CD4-positive, CD25-positive, alpha-beta regulatory T cell (primary cell): ENCODE measurements around the gene HECTD1. TPM values are rescaled to one million over a fixed set of nuclear protein-coding genes. Genes with fewer than 3 reads are reported as not detected.
A peak's percentile ranks its signal among the peaks of the same experiment; 100 is the strongest.

Experiments used
- ATAC-seq, 2 donors: fragments of 150-1000 bp; cut with Tn5 transposase; one replicate each; pipeline ENCODE4 v1.10.0; 2021; ENCODE audit warnings: low read depth in 2 of 2, moderate number of reproducible peaks in 2 of 2, moderate library complexity in 1 of 2
- DNase-seq, 3 donors: peaks; one replicate each; pipeline versions ENCODE4 v3.0.0 to v3.0.0-alpha.2; 2012 to 2022; ENCODE audit warnings: mixed read lengths in 1 of 3
- H3K27ac ChIP-seq: one replicate; pipeline ENCODE4 v1.7.0; 2013; ENCODE audit warnings: mild to moderate bottlenecking, low read length; ENCODE audit not compliant: insufficient read depth, poor library complexity, severe bottlenecking
- H3K27me3 ChIP-seq: one replicate; pipeline ENCODE4 v1.7.0; 2013; ENCODE audit warnings: low read length; ENCODE audit not compliant: control insufficient read depth, insufficient read depth
- H3K36me3 ChIP-seq: one replicate; pipeline ENCODE4 v1.7.0; 2013; ENCODE audit warnings: mild to moderate bottlenecking, low read length, moderate library complexity; ENCODE audit not compliant: control insufficient read depth, insufficient read depth
- H3K4me1 ChIP-seq: 2 replicates; pipeline ENCODE4 v1.7.0; 2013; ENCODE audit warnings: mild to moderate bottlenecking, low read length; ENCODE audit not compliant: insufficient read depth, control insufficient read depth, poor library complexity, severe bottlenecking
- H3K4me3 ChIP-seq: one replicate; pipeline ENCODE4 v1.7.0; 2013; ENCODE audit warnings: low read depth, mild to moderate bottlenecking, low read length, moderate library complexity
- H3K9me3 ChIP-seq, 2 experiments: 1 replicate in 1 of 2; 2 replicates in 1 of 2; pipeline ENCODE4 v1.7.0; 2013; ENCODE audit warnings: low read length in 2 of 2, mild to moderate bottlenecking in 1 of 2, moderate library complexity in 1 of 2; ENCODE audit not compliant: control insufficient read depth in 2 of 2
- H3K27ac Mint-ChIP-seq, 3 donors: one replicate each; pipeline ENCODE4 v1.8.0; 2020 to 2022; ENCODE audit warnings: mild to moderate bottlenecking in 3 of 3, mixed read lengths in 3 of 3, moderate library complexity in 2 of 3
- H3K27me3 Mint-ChIP-seq: one replicate; pipeline ENCODE4 v1.8.0; 2022; ENCODE audit warnings: mild to moderate bottlenecking, mixed read lengths
- H3K36me3 Mint-ChIP-seq: one replicate; pipeline ENCODE4 v1.8.0; 2020; ENCODE audit warnings: mixed read lengths
- H3K4me1 Mint-ChIP-seq, 4 donors: one replicate each; pipeline ENCODE4 v1.8.0; 2020 to 2022; ENCODE audit warnings: mixed read lengths in 4 of 4, mild to moderate bottlenecking in 1 of 4
- H3K4me3 Mint-ChIP-seq, 4 donors: one replicate each; pipeline ENCODE4 v1.8.0; 2020 to 2022; ENCODE audit warnings: mild to moderate bottlenecking in 4 of 4, mixed read lengths in 4 of 4, moderate library complexity in 3 of 4
- H3K9me3 Mint-ChIP-seq, 7 donors: one replicate each; pipeline ENCODE4 v1.8.0; 2020 to 2022; ENCODE audit warnings: mixed read lengths in 7 of 7, mild to moderate bottlenecking in 3 of 7, moderate library complexity in 2 of 7
- polyA plus RNA-seq, 4 donors: library from polyadenylated mRNA; unstranded; fragments of 300-500 nt; fragmentation: Illumina TruSeq; gene quantifications; one replicate each; pipeline ENCODE4 v1.2.3, GENCODE V29; 2021
- total RNA-seq: library from RNA; stranded (reverse); gene quantifications from one replicate; pipeline ENCODE4 v1.2.3, GENCODE V29; 2022

Gene HECTD1
- total and polyA plus RNA-seq, 5 donors from 2014 or later, result 25.3 to 172 (median 27.1) TPM

GRCh38 chr14:31222834-31223233 lies 15.2 kb upstream of the HECTD1 start:
- Histone ChIP-seq H3K27me3 (no peaks in the 10 kb centered on the region), H3K36me3 (no peaks in the 10 kb centered on the region), H3K4me1 (no peaks in the 10 kb centered on the region), H3K9me3 (peaks cover 0 to 3% of the 10 kb centered on the region in 2 experiments), H3K27ac (no peak overlapping the region), H3K4me3 (no peak overlapping the region)
- Mint-ChIP-seq H3K4me1 (no peaks in the 10 kb centered on the region), H3K27ac (no peak overlapping the region), H3K36me3 (no peaks in the 10 kb centered on the region), H3K27me3 (peaks cover 22% of the 10 kb centered on the region), H3K4me3 (no peak overlapping the region), H3K9me3 (no peaks in the 10 kb centered on the region)
- no peak for DNase-seq
- ATAC-seq, result no peak

DNA sequence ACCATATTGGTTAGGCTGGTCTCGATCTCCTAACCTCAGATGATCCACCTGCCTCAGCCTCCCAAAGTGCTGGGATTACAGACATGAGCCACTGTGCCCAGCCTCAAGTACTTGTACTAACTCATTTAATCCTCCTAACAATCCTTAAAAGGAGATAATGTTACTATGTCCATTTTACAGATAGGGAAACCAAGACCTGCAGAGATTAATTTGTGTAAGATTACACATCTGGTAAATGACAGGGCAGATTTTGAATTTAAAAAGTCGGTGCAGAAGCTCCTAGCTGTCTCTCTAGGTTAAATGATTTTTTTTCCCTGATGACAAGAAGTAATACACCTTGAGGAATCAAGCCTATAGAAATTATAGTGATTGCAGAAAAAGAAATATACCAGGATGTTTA lies 13.7 kb upstream of the HECTD1 start:
- Histone ChIP-seq H3K27me3 (no peaks in the 10 kb centered on the region), H3K4me1 (no peaks in the 10 kb centered on the region), H3K27ac (no peak overlapping the region), H3K36me3 (no peaks in the 10 kb centered on the region), H3K9me3 (peaks cover 0 to 3% of the 10 kb centered on the region in 2 experiments), H3K4me3 (no peak overlapping the region)
- ATAC-seq, result no peak
- Mint-ChIP-seq H3K36me3 (no peaks in the 10 kb centered on the region), H3K4me3 (no peak overlapping the region), H3K4me1 (no peaks in the 10 kb centered on the region), H3K27ac (no peak overlapping the region), H3K27me3 (peaks cover 22% of the 10 kb centered on the region), H3K9me3 (no peaks in the 10 kb centered on the region)
- DNase-seq, result no peak

DNA sequence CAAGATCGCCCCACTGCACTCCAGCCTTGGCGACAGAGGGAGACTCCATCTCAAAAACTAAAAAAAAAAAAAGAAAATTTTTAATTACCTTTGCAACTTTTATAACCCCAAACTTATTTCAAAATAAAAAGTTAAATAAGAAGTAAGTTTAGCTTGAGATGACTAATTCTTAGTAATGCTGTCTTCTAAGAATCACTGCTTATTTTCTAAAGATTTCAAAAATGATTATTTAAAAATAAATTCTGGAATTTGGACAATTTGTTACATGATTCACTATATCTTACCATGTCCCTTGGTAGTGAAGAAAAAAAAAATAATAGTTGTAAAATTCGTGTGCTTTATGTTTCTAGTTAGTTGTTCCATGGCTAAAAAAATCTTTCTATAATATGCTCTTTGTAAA lies 11.6 kb upstream of the HECTD1 start:
- Mint-ChIP-seq H3K4me1 (no peaks in the 10 kb centered on the region), H3K27me3 (peaks cover 19% of the 10 kb centered on the region), H3K9me3 (no peaks in the 10 kb centered on the region), H3K36me3 (no peaks in the 10 kb centered on the region), H3K27ac (no peak overlapping the region), H3K4me3 (no peak overlapping the region)
- H3K9me3 ChIP-seq, result no peaks in the 10 kb centered on the region
- H3K36me3 ChIP-seq, result no peaks in the 10 kb centered on the region
- DNase-seq (no peak), ATAC-seq (no peak)
- no peaks in the 10 kb centered on the region for H3K4me1 ChIP-seq
- no peak overlapping the region for H3K4me3 ChIP-seq
- no peaks in the 10 kb centered on the region for H3K27me3 ChIP-seq
- no peak overlapping the region for H3K27ac ChIP-seq

- Mint-ChIP-seq H3K27me3 (peaks cover 10% of the 10 kb centered on the region), H3K9me3 (no peaks in the 10 kb centered on the region), H3K27ac (no peak overlapping the region), H3K4me1 (peaks cover 0 to 4% (median 1%) of the 10 kb centered on the region in 4 donors), H3K4me3 (no peak overlapping the region), H3K36me3 (no peaks in the 10 kb centered on the region)
- DNase-seq (no peak), ATAC-seq (no peak)
- no peaks in the 10 kb centered on the region for H3K4me1 ChIP-seq
- H3K9me3 ChIP-seq, result no peaks in the 10 kb centered on the region
- no peaks in the 10 kb centered on the region for H3K27me3 ChIP-seq
- H3K4me3 ChIP-seq, result no peak overlapping the region
- H3K36me3 ChIP-seq, result no peaks in the 10 kb centered on the region
- H3K27ac ChIP-seq, result no peak overlapping the region
These were observed 8.8 kb upstream of the HECTD1 start for GRCh38 chr14:31216359-31216758.

DNA sequence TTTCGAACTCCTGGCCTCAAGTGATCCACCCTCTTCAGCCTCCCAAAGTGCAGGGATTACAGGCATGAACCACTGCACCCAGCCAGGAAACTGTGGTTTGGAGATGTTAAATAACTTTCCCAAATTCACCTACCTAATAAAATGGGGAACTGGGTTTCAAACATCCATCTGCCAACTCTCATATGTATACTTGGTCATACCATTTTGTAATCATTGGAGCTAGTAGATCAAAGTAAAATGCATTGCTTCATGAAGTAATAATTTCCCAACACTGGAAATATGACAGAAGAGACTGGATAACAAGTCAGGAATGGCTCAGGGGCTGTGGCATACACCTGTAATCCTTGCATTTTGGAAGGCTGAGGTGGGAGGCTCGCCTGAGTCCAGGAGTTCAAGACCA lies 5.3 kb upstream of the HECTD1 start:
- H3K4me3 ChIP-seq, result no peak overlapping the region
- H3K36me3 ChIP-seq, result no peaks in the 10 kb centered on the region
- H3K4me1 ChIP-seq, result peaks cover 30% of the 10 kb centered on the region
- Mint-ChIP-seq H3K4me1 (peaks cover 10 to 33% (median 23%) of the 10 kb centered on the region in 4 donors), H3K36me3 (no peaks in the 10 kb centered on the region), H3K9me3 (no peaks in the 10 kb centered on the region), H3K4me3 (no peak overlapping the region), H3K27ac (no peak overlapping the region), H3K27me3 (peaks cover 20% of the 10 kb centered on the region)
- H3K27ac ChIP-seq, result no peak overlapping the region
- DNase-seq, result no peak
- H3K9me3 ChIP-seq, result no peaks in the 10 kb centered on the region
- no peak for ATAC-seq
- no peaks in the 10 kb centered on the region for H3K27me3 ChIP-seq

GRCh38 chr14:31209605-31210004 lies 2.0 kb upstream of the HECTD1 start:
- Mint-ChIP-seq H3K4me3 (peak overlapping the region; percentile 68 to 99 (median 90)), H3K36me3 (peaks cover 5% of the 10 kb centered on the region), H3K27me3 (peaks cover 15% of the 10 kb centered on the region), H3K4me1 (peaks cover 20 to 53% (median 34%) of the 10 kb centered on the region in 4 donors), H3K27ac (peak overlapping the region in 1 of 3 donors; percentile 100), H3K9me3 (peaks cover 0 to 2% (median 0%) of the 10 kb centered on the region in 7 donors)
- Histone ChIP-seq H3K36me3 (no peaks in the 10 kb centered on the region), H3K27ac (no peak overlapping the region), H3K9me3 (no peaks in the 10 kb centered on the region), H3K4me1 (peaks cover 48% of the 10 kb centered on the region), H3K27me3 (no peaks in the 10 kb centered on the region), H3K4me3 (no peak overlapping the region)
- DNase-seq, result no peak
- no peak for ATAC-seq

GRCh38 chr14:31208546-31209424 lies 1.2 kb upstream of the HECTD1 start:
- DNase-seq (no peak), ATAC-seq (no peak)
- Histone ChIP-seq H3K9me3 (no peaks in the 10 kb centered on the region), H3K4me3 (peak overlapping the region; percentile 75), H3K36me3 (peaks cover 3% of the 10 kb centered on the region), H3K27ac (peak overlapping the region; percentile 97), H3K27me3 (no peaks in the 10 kb centered on the region), H3K4me1 (peaks cover 48% of the 10 kb centered on the region)
- peaks cover 15% of the 10 kb centered on the region for H3K27me3 Mint-ChIP-seq
- peak overlapping the region; percentile 96 to 100 (median 100) for H3K27ac Mint-ChIP-seq
- peak overlapping the region; percentile 93 to 99 (median 97) for H3K4me3 Mint-ChIP-seq
- H3K4me1 Mint-ChIP-seq, result peaks cover 24 to 59% (median 38%) of the 10 kb centered on the region in 4 donors
- H3K36me3 Mint-ChIP-seq, result peaks cover 12% of the 10 kb centered on the region
- H3K9me3 Mint-ChIP-seq, result peaks cover 0 to 2% (median 0%) of the 10 kb centered on the region in 7 donors
